HepG2 (cell line): Measurements from ENCODE around the gene PPP2R2D. TPM values are rescaled to one million over a fixed set of nuclear protein-coding genes. Genes with fewer than 3 reads are reported as not detected.
A peak's percentile ranks its signal among the peaks of the same experiment; 100 is the strongest.

Experiments used
- BATF2 ChIP-seq: sonication (generic); formaldehyde crosslinking; IDR thresholded peaks from 2 replicates; pipeline ENCODE4 v1.8.0; 2022; ENCODE audit warnings: mild to moderate bottlenecking, missing genetic modification reagents, moderate library complexity
- FOXC1 ChIP-seq: sonication (generic); formaldehyde crosslinking; IDR thresholded peaks from 2 replicates; pipeline ENCODE4 v1.8.0; 2022; ENCODE audit warnings: mild to moderate bottlenecking, missing genetic modification reagents, borderline replicate concordance
- FOXO1 ChIP-seq: sonication (generic); formaldehyde crosslinking; IDR thresholded peaks from 2 replicates; pipeline ENCODE4 v1.4.0; 2020; ENCODE audit warnings: missing genetic modification reagents
- HIVEP1 ChIP-seq: sonication (generic); formaldehyde crosslinking; IDR thresholded peaks from 2 replicates; pipeline ENCODE4 v1.4.0; 2020; ENCODE audit warnings: mild to moderate bottlenecking, missing genetic modification reagents
- POLR2AphosphoS2 ChIP-seq: IDR thresholded peaks from 2 replicates; pipeline ENCODE4 v1.6.1; 2011; ENCODE audit warnings: low read depth, low read length, improper control_type of control experiment
- SAP130 ChIP-seq: IDR thresholded peaks from 2 replicates; pipeline ENCODE4 v1.6.1; 2016; ENCODE audit warnings: low read depth
- SATB2 ChIP-seq: sonication (generic); formaldehyde crosslinking; IDR thresholded peaks from 2 replicates; pipeline ENCODE4 v1.5.0; 2020; ENCODE audit warnings: missing genetic modification reagents
- U2AF1 ChIP-seq: fragments of 200-400 bp; formaldehyde crosslinking; optimal IDR thresholded peaks from 2 replicates; pipeline ENCODE3; 2017; ENCODE audit warnings: mild to moderate bottlenecking, low read depth, low read length
- ZBTB1 ChIP-seq: sonication (generic); formaldehyde crosslinking; IDR thresholded peaks from 2 replicates; pipeline ENCODE4 v1.4.0; 2020; ENCODE audit warnings: missing genetic modification reagents, borderline replicate concordance
- ZNF20 ChIP-seq: sonication (generic); formaldehyde crosslinking; IDR thresholded peaks from 2 replicates; pipeline ENCODE4 v1.4.0; 2020; ENCODE audit warnings: mild to moderate bottlenecking, moderate library complexity, missing genetic modification reagents
- ZNF280B ChIP-seq: sonication (generic); formaldehyde crosslinking; IDR thresholded peaks from 2 replicates; pipeline ENCODE4 v1.5.0; 2020; ENCODE audit warnings: missing genetic modification reagents, mild to moderate bottlenecking, borderline replicate concordance
- ZNF318 ChIP-seq: sonication (generic); formaldehyde crosslinking; IDR thresholded peaks from 2 replicates; pipeline ENCODE4 v1.4.0; 2020; ENCODE audit warnings: mild to moderate bottlenecking, missing genetic modification reagents
- ZNF414 ChIP-seq: sonication (generic); formaldehyde crosslinking; IDR thresholded peaks from 2 replicates; pipeline ENCODE4 v1.5.0; 2020; ENCODE audit warnings: missing genetic modification reagents
- ZNF580 ChIP-seq: IDR thresholded peaks from 2 replicates; pipeline ENCODE4 v1.6.1; 2016; ENCODE audit warnings: low read depth, borderline replicate concordance
- ZNF674 ChIP-seq: sonication (generic); formaldehyde crosslinking; IDR thresholded peaks from 2 replicates; pipeline ENCODE4 v1.5.0; 2020; ENCODE audit warnings: low read depth, mild to moderate bottlenecking, missing genetic modification reagents
- ZNF724P ChIP-seq: sonication (generic); formaldehyde crosslinking; IDR thresholded peaks from 2 replicates; pipeline ENCODE4 v1.8.0; 2022; ENCODE audit warnings: missing genetic modification reagents, borderline replicate concordance
- polyA plus RNA-seq, 8 experiments: library from polyadenylated mRNA; depleted of rRNA in 3 of 8; stranded (reverse) in 7 of 8; unstranded in 1 of 8; fragments of >200 nt; fragmentation: Illumina TruSeq in 4 of 8; extraction: Trizol in 4 of 8; gene quantifications; 2 replicates each; pipeline versions ENCODE4 v1.2.1 to v1.2.3, GENCODE V29; 2011 to 2016; ENCODE audit warnings: low read depth in 4 of 8, missing spikeins in 1 of 8, mixed read lengths in 1 of 8; ENCODE audit not compliant: insufficient read depth in 1 of 8
- total RNA-seq, 5 experiments: library from RNA; depleted of rRNA; stranded (reverse); fragments of >200 nt; fragmentation: Illumina TruSeq; extraction: Trizol; gene quantifications; 2 replicates each; pipeline ENCODE4 v1.2.3, GENCODE V29; 2016; ENCODE audit warnings: low read depth in 1 of 5
- TF ChIP-seq, protein P1 (sequence below): IDR thresholded peaks from 2 replicates; pipeline ENCODE4 v1.6.1; 2016; ENCODE audit warnings: mild to moderate bottlenecking, missing biosample characterization, missing genetic modification reagents

PPP2R2D gene
- total and polyA plus RNA-seq, 2 of the 13 experiments (the other 11 are each of a cell fraction or from before 2014, with no cell fraction given) = 32.7 to 33.2 TPM

DNA sequence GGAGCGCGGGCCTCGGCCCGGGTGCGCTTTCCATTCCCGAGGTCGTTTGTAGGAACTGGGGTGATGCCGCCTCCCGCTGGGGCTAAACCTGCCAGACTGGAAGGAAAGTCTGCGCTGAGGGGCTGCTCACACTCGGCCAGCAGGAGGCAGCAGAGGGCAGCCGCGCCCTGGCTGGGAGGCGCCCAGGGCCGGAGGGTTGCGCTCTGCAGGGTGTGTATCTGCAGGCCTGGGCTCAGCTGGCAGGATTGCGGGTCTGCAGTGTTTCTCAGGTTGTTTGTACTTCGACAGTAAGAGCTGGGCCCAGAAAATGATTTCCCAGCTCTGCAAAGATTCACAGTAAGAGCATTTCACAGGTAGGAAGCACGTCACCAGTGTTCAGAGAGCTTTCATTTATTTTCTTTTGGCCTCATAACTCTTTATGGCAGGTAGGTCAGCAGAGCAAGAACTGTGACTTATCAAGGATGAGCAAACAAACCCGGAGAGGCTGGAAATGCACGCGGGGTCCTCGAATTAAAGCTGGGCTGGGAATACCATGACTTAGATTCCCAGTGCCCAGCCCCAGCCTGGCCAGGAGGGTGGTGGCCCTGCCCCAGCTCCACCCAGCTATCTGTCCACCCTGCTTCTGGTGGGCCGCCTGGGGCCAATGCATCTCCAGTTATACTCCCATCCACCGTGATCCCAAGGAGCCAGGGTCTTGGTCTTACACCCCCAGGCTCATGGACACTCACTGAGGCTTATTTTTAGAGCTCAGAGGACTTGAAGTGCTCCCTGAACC, 15.2 kb upstream of the PPP2R2D start (continued):
- TF ChIP-seq ZNF414 = no peak
- no peak for TF ChIP-seq ZNF280B (CRISPR knock-in tag)
- TF ChIP-seq FOXC1 = no peak
- no peak for TF ChIP-seq ZNF318 (CRISPR knock-in tag)
- peak; percentile 48; the same call in 1 of the 2 replicates for TF ChIP-seq ZNF580 (CRISPR knock-in tag)
- no peak for TF ChIP-seq ZNF674 (CRISPR knock-in tag)
- TF ChIP-seq FOXO1 = no peak
- no peak for TF ChIP-seq POLR2AphosphoS2
- no peak for TF ChIP-seq ZBTB1 (CRISPR knock-in tag)
- no peak for TF ChIP-seq BATF2 (CRISPR knock-in tag)
- no peak for TF ChIP-seq ZNF20 (CRISPR knock-in tag)
- no peak for TF ChIP-seq HIVEP1
- TF ChIP-seq ZNF724P (CRISPR knock-in tag) = no peak
- TF ChIP-seq U2AF1 = no peak
- TF ChIP-seq, protein P1, sequence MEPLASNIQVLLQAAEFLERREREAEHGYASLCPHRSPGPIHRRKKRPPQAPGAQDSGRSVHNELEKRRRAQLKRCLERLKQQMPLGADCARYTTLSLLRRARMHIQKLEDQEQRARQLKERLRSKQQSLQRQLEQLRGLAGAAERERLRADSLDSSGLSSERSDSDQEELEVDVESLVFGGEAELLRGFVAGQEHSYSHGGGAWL (CRISPR knock-in tag) = no peak
- peak; percentile 24; the same call in 1 of the 2 replicates for TF ChIP-seq SAP130 (CRISPR knock-in tag)
- no peak for TF ChIP-seq SATB2 (CRISPR knock-in tag)
